Epithelial cell of esophagus (primary cell): ENCODE measurements around the gene OTUB1.
A peak's percentile ranks its signal among the peaks of the same experiment; 100 is the strongest.

ENCODE experiments used
- DNase-seq: peaks from one replicate; pipeline ENCODE4 v3.0.0; 2010; ENCODE audit warnings: low read depth
- H3K4me3 ChIP-seq: 2 replicates; pipeline ENCODE4 v1.5.1; 2011; ENCODE audit warnings: mild to moderate bottlenecking, low read length, control low read depth
- TF ChIP-seq, protein P1 (sequence below): IDR thresholded peaks from 2 replicates; pipeline ENCODE4 v1.5.1; 2011; ENCODE audit warnings: low read depth, mild to moderate bottlenecking, low read length, control low read depth, inconsistent platforms; ENCODE audit not compliant: insufficient read depth; ENCODE audit errors: missing control alignments

OTUB1 gene

DNA sequence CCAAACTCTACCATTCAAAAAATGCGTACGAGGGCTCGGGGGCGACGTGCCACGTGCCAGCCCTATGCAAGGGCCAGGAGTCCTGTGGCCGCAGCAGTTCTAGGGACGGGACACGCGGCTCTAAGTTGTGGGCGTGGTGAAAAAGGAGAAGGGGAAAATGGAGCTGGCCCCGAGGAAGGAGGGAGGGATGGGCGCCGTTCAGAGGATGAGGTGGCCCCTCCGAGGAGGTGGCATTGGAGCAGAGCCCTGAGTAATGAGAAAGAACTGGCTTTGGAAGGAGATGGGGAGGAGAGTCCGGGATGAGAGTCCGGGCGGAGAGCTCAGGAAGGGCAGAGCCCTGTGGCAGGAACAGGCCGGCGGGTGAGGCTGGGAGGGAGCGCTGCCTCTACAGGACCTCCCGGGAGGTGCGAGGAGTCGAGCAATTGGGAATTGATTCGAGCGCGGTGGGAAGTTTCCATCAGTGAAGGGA is 21.0 kb downstream of the OTUB1 start:
- DNase-seq, result no peak
- TF ChIP-seq, protein P1, sequence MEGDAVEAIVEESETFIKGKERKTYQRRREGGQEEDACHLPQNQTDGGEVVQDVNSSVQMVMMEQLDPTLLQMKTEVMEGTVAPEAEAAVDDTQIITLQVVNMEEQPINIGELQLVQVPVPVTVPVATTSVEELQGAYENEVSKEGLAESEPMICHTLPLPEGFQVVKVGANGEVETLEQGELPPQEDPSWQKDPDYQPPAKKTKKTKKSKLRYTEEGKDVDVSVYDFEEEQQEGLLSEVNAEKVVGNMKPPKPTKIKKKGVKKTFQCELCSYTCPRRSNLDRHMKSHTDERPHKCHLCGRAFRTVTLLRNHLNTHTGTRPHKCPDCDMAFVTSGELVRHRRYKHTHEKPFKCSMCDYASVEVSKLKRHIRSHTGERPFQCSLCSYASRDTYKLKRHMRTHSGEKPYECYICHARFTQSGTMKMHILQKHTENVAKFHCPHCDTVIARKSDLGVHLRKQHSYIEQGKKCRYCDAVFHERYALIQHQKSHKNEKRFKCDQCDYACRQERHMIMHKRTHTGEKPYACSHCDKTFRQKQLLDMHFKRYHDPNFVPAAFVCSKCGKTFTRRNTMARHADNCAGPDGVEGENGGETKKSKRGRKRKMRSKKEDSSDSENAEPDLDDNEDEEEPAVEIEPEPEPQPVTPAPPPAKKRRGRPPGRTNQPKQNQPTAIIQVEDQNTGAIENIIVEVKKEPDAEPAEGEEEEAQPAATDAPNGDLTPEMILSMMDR, result no peak
- peak overlapping the region; percentile 25 for H3K4me3 ChIP-seq

GRCh38 chr11:64007629-64008282 is 21.5 kb downstream of the OTUB1 start:
- TF ChIP-seq, protein P1, result no peak
- H3K4me3 ChIP-seq, result peak overlapping the region; percentile 25
- peak; percentile 21 for DNase-seq

DNA sequence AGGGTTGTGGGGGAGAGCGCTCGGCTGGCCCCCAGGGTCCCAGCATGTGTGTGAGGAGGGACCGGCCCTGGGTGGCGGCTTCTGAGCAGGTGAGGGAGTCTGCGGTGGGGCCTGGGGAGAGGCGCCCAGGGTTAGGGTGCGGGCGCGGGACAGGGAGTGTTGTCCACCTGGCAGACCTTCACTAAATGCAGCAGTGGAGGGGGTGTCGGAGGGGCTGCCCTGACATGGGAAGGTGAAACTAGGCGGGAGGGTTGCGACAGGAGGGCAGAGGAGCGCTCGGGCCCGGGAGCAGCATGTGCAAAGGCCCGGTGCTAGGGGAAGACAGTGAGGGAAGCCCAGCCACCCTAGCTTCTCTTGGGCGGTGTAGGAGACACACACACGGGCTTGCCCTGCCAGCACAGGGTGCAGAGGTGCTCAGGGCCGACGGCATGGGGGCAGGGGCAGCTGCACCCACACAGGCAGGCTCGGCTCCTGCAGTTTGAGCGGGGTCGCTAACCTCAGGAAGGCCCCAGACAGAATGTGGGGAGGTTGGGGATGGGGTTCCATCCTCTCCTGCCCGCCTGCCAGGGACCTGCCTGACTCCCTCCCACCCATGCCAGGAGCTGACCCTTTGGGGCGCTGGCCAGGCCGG is 22.2 kb downstream of the OTUB1 start:
- TF ChIP-seq, protein P1, result no peak
- no peak overlapping the region for H3K4me3 ChIP-seq
- no peak for DNase-seq

DNA sequence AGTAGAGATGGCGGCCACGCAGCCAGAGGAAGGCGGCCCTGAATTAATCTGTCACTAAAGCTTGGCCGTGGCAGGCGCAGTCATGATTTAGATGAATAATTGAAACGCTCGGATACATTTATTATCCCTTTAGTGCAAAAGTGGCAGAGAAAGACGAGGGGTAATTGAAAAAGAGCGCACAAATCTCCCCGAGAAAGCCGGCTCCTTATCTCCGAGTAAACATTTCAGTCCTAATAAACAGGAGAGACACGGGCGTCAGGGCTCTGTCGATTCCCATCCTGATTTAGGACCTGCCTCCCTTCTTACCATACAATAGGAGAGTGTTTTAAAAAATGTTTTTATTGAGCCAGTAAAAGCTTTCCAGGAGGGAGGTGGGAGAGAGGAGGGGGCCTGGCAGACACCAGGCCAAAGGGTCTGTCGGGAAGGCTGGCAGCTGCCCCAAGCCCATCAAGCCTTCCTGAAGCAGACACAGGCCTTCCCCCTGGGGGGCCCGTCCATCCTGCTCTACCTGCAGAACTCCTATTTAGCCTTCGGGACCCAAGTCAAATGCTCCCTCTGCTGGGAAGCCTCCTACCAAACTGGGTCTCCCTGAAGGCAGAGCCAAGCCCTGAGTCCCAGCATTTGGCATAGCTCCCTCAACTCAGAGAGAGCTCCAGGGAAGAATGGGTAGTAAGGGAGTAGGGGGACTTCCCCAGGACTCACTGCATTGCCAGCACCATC is 22.8 kb downstream of the OTUB1 start:
- H3K4me3 ChIP-seq, result no peak overlapping the region
- no peak for DNase-seq
- TF ChIP-seq, protein P1, result peak; percentile 6

DNA sequence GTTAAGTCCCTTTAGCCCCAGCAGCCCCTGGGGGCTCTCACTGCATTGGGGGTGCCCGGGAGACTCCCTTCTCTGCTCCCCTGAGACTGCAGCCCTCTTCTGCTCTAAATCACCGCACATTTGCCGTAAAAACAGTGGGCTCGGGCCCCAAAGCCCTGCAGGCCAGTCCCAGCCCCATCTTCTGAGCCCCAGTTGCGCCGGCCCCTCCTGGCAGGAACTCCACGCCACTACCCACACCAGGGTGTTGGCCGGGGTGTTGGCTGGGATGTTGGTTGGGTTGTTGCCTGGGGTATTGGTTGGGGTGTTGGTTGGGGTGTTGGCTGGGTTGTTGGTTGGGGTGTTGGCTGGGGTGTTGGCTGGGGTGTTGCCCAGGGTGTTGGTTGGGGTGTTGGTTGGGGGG is 23.5 kb downstream of the OTUB1 start:
- TF ChIP-seq, protein P1, result no peak
- no peak for DNase-seq

GRCh38 chr11:64010783-64011182 is 24.5 kb downstream of the OTUB1 start:
- DNase-seq, result no peak
- H3K4me3 ChIP-seq, result no peak overlapping the region
- TF ChIP-seq, protein P1, result no peak

More for the DNA sequence above, 23.5 kb downstream of the OTUB1 start:
- no peak overlapping the region for H3K4me3 ChIP-seq

- DNase-seq, result no peak
- H3K4me3 ChIP-seq, result no peak overlapping the region
- TF ChIP-seq, protein P1, result no peak
Observed at GRCh38 chr11:64011371-64011770, 25.1 kb downstream of the OTUB1 start.
